ENCODE results near the gene DNAJC1.

DNA sequence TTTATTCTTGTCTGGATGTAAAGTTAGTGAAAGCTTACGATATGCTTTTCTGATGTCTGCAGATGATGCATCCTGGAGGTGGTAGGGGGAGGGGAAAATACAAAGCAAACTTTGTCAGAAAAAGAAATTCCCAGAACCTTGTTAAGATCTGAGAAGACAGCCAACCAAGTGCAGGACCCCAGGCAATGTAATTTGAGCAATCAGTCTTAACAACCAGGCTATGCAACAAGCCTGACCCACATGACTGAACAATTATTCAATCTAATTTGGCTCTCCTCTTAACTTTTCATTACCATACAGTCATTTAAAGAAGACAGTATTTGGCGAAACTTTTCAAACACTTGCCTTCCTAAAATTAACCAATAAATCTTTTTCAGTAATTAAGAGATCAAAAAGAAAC lies 74.5 kb downstream of the DNAJC1 start:
- TF ChIP-seq POLR2AphosphoS5 (IDR thresholded peaks at IDR 0.05; ENCODE audit: borderline replicate concordance, low read depth, low read length) (no peak), EZH2 (IDR thresholded peaks at IDR 0.05) (no peak), FOXP2 (optimal IDR thresholded peaks at IDR 0.05; ENCODE audit: control extremely low read depth, extremely low read length, insufficient read depth) (no peak)
